GM18508 (cell line): ENCODE data around the gene OR52J3.
"Not testable (repeated sequence)": the region's sequence is repeated elsewhere in the genome, so short reads cannot be mapped to it uniquely, and the experiment has no call there.

ENCODE experiments used
- ATAC-seq: cut with Tn5 transposase; IDR thresholded peaks from one replicate; pipeline ENCODE4 v1.9.1; 2021; ENCODE audit warnings: moderate number of reproducible peaks; ENCODE audit not compliant: insufficient read depth, unreplicated experiment

OR52J3 gene

DNA sequence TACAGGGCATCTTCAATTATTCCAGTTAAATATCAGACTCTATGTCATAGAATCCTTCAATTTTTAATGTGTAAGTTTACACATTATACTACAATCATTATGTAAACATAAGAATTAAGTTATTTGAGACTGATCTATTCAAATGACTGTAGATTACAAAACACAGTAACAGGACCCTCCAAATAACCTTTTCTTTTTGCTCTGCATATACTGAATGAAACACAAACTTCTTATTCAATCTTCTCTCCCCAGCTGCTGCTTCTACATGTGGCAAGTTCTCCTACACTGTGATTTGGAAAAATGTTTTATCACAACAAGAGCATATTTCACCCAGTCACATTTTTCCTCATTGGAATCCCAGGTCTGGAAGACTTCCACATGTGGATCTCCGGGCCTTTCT is at the start of gene OR52J3:
OR52J3 (plus strand) TSS at position 301 of the 400 bp plus-strand sequence; CDS start at position 301, 0 bp downstream.
- no peak for ATAC-seq

DNA sequence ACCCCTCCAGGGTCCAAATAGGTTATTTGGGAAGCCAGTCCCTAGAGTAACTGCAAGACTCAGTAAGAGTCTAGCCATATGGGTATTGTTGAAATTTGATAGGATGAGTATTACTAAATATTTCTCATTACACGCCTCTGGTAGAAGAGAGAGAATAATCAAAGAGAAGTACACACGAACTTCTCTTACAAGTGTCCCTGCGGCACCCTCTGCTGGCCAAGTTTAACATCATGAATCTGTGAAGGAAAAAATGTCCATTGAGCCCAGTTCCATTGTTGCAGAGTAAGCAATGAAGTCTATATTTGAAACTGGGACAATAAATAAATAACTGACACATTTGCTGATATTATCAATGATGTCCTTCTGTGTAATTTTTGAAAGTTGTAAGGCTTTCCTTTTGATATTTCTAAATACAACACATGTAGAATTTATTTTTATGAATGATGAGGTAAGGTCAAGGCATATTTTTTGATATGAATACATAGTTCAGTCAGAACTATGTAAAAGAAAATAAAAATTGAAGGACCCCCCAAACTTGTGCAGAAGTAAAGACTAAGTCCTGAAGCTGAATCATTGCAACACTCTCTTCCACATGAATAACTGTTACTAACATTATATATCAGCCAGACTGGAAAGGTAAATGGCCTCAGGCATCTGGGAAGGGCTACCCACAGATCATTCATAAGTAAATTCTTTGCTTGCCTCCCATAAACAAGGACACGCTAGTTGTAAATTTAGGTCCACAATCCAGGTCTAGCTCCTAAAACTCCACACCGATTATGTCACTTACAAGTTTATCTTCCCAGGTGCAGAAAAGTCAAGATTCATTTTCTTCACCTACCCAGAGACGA is 41.7 kb upstream of the OR52J3 start:
- ATAC-seq: no peak

DNA sequence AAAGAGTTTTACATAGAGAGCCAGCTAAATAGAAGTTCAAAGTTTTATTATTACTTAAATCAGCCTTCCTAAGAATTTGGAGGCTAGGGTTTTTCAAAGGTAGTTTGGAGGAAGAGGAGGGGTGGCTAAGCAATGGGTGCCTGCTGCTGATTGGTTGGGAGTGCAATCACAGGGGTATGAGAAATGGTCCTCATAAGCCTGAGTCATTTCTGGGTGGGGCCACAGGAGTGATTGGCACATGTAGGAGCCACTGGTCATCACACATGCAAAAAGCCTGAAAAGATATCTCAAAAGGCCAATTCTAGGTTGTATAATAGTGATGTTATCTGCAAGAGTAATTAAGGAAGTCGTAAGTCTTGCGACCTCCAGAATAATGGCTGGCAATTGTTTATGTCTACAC is 38.8 kb upstream of the OR52J3 start:
- ATAC-seq: no peak

DNA sequence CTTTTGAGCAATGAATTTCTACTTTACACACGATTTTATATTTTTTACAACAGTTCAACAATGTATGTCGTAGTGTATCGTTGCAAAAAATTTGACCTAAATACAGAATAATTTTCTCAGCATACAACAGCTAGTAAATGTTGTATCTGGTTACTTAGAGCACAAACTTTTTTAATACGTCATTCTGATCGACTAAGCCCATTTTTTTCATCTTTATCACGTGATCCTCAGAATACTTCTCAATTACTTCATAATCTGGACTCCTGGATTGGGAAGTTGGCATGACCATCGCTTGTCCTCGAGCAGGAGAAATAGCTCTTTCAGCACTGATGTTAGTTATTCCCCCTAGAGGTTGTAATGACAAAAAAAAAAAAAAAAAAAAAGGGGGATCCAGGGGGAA is 35.1 kb upstream of the OR52J3 start:
- ATAC-seq: no peak

DNA sequence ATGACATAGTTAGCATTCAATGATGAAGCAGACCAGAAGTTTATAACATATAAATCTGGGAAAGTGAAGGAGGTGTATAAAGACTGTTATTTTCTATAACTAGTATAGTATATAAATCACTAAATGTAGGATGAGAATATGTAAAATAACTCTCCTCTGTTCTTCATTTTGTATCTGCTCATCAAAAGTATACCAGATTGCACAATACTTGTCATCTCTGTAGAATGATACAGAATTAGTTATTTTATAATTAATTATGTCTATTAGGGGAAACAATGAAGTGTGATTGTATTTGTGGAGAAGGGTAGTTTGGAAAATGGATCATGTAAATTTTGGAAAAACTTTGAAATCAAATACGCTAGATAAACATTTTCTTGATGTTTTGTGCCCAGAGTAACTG is 33.3 kb upstream of the OR52J3 start:
- no peak for ATAC-seq

DNA sequence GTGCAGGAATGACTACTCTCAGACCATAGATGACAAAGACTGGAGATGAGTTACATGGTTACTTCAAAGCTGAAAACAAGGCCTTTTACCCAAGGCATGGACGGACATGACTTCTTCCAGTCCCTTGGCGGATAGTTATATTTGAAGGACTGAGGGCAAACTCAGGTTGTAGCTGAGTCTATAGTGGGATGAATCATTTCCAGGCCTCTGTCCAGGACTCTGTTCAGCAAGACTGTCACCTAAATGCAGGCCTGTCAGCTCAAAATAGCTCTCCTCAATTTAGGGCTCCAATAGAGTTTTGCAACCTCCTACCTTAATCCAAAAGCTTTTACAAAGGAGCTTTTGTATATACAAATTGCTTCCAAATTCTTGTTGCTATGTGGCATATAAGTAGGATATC is 24.3 kb upstream of the OR52J3 start:
- no peak for ATAC-seq

DNA sequence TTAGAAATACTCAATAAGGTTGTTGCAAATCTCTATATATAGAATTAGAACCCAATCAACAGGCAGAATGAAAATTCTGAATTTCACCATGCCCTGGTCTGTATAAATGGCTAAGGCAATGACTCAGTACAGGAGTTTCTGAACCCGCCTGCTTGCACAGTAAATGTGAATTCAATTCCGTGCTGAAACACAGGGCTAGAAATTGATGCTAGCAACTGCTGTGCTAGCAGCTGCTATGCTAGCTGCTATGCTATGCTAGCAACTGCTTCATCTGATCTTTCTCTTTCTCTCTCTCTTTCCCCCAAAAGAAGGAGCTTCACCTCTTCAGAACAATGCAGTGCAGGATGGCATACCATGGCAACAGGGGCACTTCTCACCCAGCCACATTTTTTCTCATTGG is 9.7 kb upstream of the OR52J3 start:
- ATAC-seq: no peak

DNA sequence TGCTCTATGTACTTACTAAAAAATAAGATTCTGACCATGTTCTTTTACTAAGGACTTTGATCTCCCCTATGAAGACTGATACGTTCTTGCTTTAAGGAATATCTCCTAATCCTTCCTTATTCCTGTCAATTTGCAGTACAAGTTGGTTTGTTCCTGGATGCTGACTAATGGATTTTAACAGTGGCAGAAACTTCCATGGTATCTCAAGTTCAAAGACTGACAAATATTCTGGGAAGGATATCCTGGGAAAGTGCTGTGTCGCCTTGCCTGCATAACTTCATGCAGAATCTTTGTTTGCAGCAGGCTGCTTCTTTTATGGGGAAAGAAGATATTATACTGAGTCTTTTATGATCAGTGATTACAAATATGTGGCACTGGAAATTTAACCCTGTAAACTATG is 8.4 kb upstream of the OR52J3 start:
- no peak for ATAC-seq

DNA sequence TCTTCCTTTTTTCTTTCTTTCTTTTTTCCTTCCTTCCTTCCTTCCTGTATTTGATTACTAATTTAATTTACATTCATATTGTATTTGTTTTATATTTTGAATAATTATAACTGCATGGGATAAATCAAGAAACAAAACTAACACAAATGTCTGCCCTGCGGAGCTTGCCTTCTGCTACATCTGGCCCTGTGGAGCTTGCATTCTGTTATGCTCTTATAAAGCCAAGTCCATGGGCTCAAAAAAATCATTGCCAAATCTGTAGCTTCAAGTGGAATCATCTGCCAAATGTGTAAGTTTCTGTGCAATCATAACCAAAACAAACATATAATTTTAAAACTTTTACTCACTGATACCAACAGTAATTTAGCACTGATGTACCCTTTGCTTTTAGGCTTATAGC is 8.0 kb upstream of the OR52J3 start:
- no peak for ATAC-seq

DNA sequence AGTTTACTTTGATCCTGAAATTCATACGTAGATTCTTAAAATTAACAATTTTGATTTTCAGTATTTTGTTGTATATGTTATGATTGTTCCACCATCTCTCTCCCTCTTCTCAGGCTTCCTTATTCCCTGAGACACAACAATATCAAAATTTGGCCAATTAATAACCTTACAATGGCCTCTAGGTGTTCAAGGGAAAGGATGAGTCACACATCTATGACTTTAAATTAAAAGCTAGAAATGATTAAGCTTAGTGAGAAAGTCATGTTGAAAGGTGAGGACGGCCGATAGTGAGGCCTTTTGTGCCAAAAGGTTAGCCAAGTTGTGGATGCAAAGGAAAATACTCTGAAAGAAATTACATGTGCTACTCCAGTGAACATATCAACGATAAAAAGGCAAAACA is 5.5 kb upstream of the OR52J3 start:
- ATAC-seq: no peak

DNA sequence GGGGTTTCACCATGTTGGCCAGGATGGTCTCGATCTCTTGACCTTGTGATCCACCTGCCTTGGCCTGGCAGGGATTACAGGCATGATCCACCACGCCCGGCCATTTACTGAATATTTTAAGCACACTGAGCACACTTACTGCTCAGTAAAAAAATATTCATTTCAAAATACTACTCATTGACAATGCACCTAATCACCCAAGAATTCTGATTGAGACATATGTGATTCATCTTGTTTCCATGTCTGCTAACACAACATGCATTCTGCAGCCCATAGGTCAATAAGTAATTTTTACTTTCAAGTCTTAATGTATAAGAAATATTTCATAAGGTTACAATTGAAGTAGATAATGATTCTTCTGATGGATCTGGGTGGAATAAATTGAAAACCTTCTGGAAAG is 4.2 kb upstream of the OR52J3 start:
- ATAC-seq: no peak

DNA sequence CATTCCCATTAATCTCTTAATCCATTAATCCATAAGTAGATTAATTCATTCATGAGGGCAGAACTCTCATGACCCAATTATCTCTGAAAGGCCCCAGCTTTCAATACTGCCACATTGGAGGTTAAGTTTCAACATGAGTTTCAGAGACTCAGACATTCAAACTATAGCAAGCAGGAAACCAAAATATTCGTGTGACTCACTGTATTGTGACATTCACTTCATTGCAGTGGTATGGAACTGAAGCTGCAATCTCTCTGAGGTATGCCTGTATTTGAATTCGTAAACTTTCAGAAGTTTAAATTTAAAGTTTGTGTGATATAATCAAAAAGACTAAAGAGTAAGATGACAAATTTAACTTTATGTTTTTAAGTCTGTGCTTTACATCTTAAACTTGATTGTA is 2.9 kb upstream of the OR52J3 start:
- ATAC-seq: no peak

DNA sequence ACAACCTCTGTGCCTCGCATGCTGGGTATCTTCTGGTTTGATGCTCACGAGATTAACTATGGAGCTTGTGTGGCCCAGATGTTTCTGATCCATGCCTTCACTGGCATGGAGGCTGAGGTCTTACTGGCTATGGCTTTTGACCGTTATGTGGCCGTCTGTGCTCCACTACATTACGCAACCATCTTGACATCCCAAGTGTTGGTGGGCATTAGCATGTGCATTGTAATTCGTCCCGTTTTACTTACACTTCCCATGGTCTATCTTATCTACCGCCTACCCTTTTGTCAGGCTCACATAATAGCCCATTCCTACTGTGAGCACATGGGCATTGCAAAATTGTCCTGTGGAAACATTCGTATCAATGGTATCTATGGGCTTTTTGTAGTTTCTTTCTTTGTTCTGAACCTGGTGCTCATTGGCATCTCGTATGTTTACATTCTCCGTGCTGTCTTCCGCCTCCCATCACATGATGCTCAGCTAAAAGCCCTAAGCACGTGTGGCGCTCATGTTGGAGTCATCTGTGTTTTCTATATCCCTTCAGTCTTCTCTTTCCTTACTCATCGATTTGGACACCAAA is 516 bp downstream of the OR52J3 start:
- ATAC-seq: no peak

DNA sequence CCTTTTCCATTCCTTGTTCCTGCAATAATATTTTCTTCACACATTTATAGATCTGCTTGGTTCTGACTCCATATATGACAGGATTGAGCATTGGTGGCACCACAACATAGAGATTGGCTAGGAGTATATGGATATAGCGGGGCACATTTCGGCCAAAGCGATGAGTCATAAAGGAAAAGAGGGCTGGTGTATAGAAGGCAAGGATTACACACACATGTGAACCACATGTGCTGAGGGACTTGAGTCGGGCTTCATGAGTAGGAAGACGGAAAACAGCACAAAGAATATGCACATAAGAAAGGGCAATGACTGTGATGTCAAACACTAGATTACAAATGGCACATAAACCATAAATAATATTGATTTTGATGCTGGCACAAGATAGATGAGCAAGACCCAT is 12.4 kb downstream of the OR52J3 start:
- ATAC-seq: not testable (repeated sequence)

DNA sequence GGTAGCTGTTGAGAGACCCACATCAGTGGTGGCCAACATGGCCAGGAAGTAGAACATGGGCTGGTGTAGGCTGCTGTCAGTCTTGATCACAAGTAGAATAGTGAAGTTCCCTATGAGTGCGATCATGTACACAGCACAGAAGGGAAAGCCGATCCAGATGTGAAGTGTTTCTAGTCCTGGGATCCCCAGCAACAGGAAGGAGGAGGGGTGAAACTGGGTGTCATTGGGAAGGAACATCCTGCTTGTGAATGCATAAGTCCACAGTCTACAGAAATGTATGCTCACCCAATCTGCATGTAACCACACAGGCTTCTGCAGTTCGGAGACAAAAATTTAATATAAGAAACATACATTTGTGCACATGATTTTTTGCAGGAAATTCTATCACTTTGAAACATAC is 13.1 kb downstream of the OR52J3 start, which contains the start of gene OR52E2:
OR52E2 (minus strand) TSS at position 237 of the 400 bp plus-strand sequence; CDS start at position 237, 0 bp downstream.
- ATAC-seq: no peak

DNA sequence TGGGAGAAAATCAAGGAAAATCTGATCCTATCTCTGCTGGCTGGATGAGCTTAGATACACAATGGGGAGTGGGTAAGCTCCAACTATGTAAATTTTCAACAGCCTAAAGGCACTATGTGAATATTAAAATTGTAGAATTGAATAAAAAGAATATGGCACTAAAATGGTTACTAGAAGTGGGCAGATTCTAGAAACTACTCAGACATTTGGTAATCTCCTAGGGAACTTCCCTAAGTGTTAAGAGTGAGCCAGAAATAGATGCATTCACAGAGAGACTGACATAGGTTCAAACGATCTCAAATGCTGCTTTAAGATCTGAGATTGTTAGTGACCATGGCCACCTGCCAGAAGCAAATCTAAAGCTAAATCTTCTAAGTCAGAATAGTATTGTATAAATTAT is 18.7 kb downstream of the OR52J3 start:
- no peak for ATAC-seq

DNA sequence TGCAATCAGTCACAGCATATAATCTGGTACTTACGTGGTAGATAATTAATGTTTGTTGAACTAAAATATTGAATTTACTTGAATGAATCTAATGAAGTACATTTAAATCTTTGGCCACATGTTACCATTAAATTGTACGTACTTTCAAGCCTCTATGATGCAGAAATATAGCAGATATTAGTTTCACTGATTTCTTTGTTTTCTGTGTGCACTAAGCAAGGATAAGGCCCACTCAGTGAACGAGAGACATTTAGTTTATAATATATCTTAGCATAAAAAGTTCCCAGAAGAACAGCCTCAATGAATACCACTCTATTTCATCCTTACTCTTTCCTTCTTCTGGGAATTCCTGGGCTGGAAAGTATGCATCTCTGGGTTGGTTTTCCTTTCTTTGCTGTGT is 22.9 kb downstream of the OR52J3 start, which contains the start of gene OR52E1:
OR52E1 (plus strand) TSS at position 301 of the 400 bp plus-strand sequence.
- ATAC-seq: no peak

DNA sequence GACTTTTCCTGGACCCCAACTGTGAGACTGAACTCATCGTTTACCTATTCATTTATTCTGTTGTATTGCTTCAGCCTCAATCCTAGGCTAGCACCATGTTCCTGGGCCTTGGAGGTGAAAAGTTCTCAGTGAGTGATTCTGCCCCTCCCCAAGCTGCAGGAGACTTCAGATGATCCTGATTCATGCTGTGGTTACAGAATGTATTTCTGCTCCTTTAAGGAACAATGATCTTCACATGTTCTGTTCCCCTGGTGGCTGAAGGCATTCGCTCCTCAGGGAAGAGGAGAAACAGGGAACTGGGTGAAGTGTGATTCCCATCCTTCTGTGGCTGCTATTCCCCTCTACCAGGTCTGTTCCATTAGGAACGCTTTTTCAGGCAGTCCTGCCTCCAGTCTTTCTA is 25.5 kb downstream of the OR52J3 start:
- no peak for ATAC-seq

DNA sequence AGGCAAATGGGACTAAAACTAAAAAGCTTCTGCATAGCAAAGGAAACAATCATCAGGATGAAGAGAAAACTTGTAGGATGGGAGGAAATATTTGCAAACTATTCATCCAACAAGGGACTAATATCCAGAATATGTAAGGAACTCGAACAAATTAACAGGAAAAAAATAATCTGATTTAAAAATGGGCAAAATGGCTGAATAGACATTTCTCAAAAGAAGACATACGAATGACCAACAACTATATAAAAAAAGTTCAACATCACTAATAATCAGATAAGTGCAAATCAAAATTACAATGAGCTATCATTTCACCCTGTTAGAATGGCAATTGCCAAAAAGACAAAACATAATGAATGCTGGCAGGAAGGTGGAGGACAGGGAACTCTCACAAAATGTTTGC is 35.1 kb downstream of the OR52J3 start:
- ATAC-seq: no peak

DNA sequence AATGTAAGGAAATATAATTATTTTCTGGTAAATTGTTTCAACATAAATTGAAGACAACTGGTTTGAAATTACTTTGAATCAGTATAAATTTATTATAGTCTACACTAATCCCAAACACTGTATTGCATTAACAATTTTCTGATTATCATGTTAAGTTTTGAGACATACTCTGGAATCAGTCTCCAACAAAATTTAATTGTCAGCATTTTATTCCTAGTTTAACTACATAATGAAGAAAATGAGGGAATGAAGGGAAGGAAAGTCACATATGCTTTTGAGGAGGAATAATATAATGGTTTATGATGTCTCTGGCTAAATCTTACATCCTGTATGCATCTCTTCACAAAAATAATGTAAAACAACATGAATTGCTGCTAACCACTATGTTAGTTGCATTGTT is 37.3 kb downstream of the OR52J3 start:
- no peak for ATAC-seq

DNA sequence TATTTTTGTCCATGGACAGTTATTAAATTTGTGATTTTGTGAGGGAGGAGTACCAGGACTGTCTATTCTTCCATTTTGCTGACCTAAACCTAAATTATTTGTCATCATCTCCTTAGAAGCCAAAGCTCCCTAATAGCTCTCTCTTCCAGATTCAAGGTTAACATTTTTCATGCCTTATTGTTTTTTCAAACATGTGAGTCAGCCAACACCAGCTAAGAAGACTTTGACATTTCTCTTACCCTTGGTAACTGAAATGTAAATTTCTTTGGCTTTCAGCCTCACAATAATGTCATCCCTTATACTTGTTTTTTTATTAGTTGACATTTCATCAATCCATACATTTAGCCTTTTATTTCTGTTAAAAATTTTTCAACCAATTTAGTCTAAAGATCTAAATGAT is 42.2 kb downstream of the OR52J3 start:
- no peak for ATAC-seq

DNA sequence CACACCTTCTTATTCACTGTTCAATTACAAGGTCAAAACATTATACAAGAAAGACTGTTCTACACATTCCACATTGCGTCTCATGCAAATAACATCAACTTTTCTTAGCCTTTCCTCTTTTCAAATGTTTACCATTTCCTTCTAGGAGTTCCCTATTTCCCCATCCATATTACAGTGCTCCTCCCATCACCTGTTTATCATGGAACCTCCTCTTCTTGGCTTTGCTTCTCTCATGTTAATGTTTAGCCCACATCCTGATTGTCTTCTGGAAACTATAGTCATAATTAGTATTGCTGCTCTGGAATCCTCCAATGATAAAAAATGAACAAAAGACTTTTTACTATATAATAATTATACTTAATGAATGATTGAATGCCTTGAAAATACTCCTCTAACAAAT is 44.3 kb downstream of the OR52J3 start:
- no peak for ATAC-seq
